Nephron progenitor cell (in vitro differentiated cells): ENCODE measurements around the gene TTYH1.
A peak's percentile ranks its signal among the peaks of the same experiment; 100 is the strongest.
"Not testable (repeated sequence)": the region's sequence is repeated elsewhere in the genome, so short reads cannot be mapped to it uniquely, and the experiment has no call there.

Source experiments
- DNase-seq: peaks from one replicate; pipeline ENCODE4 v3.0.0; 2021
- H3K27ac Mint-ChIP-seq: 2 replicates; pipeline ENCODE4 v1.8.0; 2021; ENCODE audit warnings: mild to moderate bottlenecking, moderate library complexity, mixed read lengths
- H3K27me3 Mint-ChIP-seq: 2 replicates; pipeline ENCODE4 v1.8.0; 2021; ENCODE audit warnings: mild to moderate bottlenecking, low read depth, mixed read lengths; ENCODE audit not compliant: poor library complexity
- H3K36me3 Mint-ChIP-seq: 2 replicates; pipeline ENCODE4 v1.8.0; 2021; ENCODE audit warnings: low read depth, mixed read lengths
- H3K4me1 Mint-ChIP-seq: 2 replicates; pipeline ENCODE4 v1.8.0; 2021; ENCODE audit warnings: mixed read lengths
- H3K4me3 Mint-ChIP-seq: 2 replicates; pipeline ENCODE4 v1.8.0; 2021; ENCODE audit warnings: mild to moderate bottlenecking, moderate library complexity, mixed read lengths
- H3K9me3 Mint-ChIP-seq: 2 replicates; pipeline ENCODE4 v1.8.0; 2021; ENCODE audit warnings: mild to moderate bottlenecking, moderate library complexity, mixed read lengths
- TF ChIP-seq, protein P1 (sequence below): fragments of 200-600 bp; sonication (generic); IDR thresholded peaks from 2 replicates; pipeline ENCODE4 v1.5.0; 2021; ENCODE audit warnings: antibody characterized with exemption

TTYH1 gene

GRCh38 chr19:54436628-54437252 is 21.5 kb downstream of the TTYH1 start:
- no peak for DNase-seq
- Mint-ChIP-seq H3K4me1 (peaks cover 46% of the 10 kb centered on the region), H3K27me3 (peaks cover 3% of the 10 kb centered on the region), H3K4me3 (no peak overlapping the region), H3K36me3 (peaks cover 11% of the 10 kb centered on the region), H3K27ac (no peak overlapping the region), H3K9me3 (no peaks in the 10 kb centered on the region)
- TF ChIP-seq, protein P1, sequence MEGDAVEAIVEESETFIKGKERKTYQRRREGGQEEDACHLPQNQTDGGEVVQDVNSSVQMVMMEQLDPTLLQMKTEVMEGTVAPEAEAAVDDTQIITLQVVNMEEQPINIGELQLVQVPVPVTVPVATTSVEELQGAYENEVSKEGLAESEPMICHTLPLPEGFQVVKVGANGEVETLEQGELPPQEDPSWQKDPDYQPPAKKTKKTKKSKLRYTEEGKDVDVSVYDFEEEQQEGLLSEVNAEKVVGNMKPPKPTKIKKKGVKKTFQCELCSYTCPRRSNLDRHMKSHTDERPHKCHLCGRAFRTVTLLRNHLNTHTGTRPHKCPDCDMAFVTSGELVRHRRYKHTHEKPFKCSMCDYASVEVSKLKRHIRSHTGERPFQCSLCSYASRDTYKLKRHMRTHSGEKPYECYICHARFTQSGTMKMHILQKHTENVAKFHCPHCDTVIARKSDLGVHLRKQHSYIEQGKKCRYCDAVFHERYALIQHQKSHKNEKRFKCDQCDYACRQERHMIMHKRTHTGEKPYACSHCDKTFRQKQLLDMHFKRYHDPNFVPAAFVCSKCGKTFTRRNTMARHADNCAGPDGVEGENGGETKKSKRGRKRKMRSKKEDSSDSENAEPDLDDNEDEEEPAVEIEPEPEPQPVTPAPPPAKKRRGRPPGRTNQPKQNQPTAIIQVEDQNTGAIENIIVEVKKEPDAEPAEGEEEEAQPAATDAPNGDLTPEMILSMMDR = no peak

GRCh38 chr19:54439174-54439851 is 24.0 kb downstream of the TTYH1 start:
- Mint-ChIP-seq H3K36me3 (peaks cover 25% of the 10 kb centered on the region), H3K27me3 (peaks cover 3% of the 10 kb centered on the region), H3K27ac (no peak overlapping the region), H3K4me3 (no peak overlapping the region), H3K4me1 (peaks cover 38% of the 10 kb centered on the region), H3K9me3 (no peaks in the 10 kb centered on the region)
- TF ChIP-seq, protein P1 = peak; percentile 46
- peak; percentile 63 for DNase-seq

- Mint-ChIP-seq H3K27me3 (peaks cover 3% of the 10 kb centered on the region), H3K9me3 (no peaks in the 10 kb centered on the region), H3K36me3 (peaks cover 28% of the 10 kb centered on the region)
These were observed 25.4 kb downstream of the TTYH1 start for GRCh38 chr19:54440641-54441040.

GRCh38 chr19:54444737-54445136 is 29.5 kb downstream of the TTYH1 start:
- H3K4me1 Mint-ChIP-seq = peaks cover 21% of the 10 kb centered on the region
- peaks cover 24% of the 10 kb centered on the region for H3K36me3 Mint-ChIP-seq
- DNase-seq = no peak
- TF ChIP-seq, protein P1 = no peak
- no peak overlapping the region for H3K4me3 Mint-ChIP-seq
- peaks cover 4% of the 10 kb centered on the region for H3K27me3 Mint-ChIP-seq
- no peak overlapping the region for H3K27ac Mint-ChIP-seq
- H3K9me3 Mint-ChIP-seq = no peaks in the 10 kb centered on the region

More at GRCh38 chr19:54440641-54441040, 25.4 kb downstream of the TTYH1 start:
- Mint-ChIP-seq H3K27ac (peak overlapping the region; percentile 79), H3K4me3 (no peak overlapping the region), H3K4me1 (peaks cover 31% of the 10 kb centered on the region)
- TF ChIP-seq, protein P1 = no peak
- no peak for DNase-seq

DNA sequence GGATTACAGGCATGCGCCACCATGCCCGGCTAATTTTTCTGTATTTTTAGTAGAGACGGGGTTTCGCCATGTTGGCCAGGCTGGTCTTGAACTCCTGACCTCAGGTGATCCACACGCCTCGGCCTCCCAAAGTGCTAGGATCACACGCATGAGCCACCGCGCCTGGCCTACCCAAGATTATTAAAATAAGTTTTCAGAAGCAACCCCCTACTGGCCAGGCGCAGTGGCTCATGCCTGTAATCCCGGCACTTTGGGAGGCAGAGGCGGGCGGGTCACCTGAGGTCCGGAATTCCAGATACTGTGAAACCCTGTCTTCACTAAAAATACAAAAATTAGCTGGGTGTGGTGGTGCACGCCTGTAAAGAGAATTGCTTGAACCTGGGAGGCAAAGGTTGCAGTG is 31.1 kb downstream of the TTYH1 start:
- not testable (repeated sequence) for H3K9me3 Mint-ChIP-seq, H3K27ac Mint-ChIP-seq, H3K4me3 Mint-ChIP-seq, DNase-seq, H3K27me3 Mint-ChIP-seq
- Mint-ChIP-seq H3K36me3 (peaks cover 30% of the 10 kb centered on the region), H3K4me1 (peaks cover 36% of the 10 kb centered on the region)

DNA sequence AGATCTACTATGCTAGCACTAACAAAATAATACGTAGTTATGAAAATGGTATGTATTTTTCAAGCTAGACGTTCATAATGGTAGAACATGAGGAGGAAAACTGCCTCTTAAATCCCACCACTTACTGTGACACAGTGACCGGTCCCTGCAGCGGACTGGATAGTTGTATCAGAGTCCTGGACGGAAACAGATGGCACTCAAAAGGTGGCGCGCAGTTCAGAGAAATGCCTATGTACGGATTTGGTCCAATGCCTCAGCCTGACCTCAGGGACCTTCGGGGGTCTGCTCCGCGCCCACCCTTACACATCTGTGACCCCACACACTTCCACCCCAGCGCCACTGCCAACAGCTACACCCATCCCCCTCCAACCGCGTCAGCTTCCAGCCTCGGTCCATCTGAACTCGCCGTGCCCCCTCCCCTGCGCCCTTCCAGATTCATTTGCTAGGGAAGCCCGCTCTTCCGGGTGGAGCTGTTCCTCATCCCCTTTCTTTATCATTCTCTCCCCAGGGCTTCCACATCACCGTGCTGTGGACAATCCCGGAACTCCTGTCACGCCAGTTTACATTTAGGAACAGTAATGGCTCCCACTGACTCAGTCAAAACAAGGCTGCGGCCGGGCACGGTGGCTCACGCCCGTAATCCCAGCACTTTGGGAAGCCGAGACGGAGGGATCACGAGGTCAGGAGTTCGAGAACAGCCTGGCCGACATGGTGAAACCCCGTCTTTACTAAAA is 32.9 kb downstream of the TTYH1 start:
- TF ChIP-seq, protein P1 = no peak
- Mint-ChIP-seq H3K4me3 (peak overlapping the region; percentile 100), H3K4me1 (peaks cover 37% of the 10 kb centered on the region), H3K36me3 (peaks cover 31% of the 10 kb centered on the region), H3K9me3 (no peaks in the 10 kb centered on the region), H3K27me3 (peaks cover 6% of the 10 kb centered on the region), H3K27ac (peak overlapping the region; percentile 100)
- DNase-seq = peak; percentile 63
